Right atrium auricular region (tissue), 2 donors: ENCODE measurements around the gene ADISSP. TPM values are rescaled to one million over a fixed set of nuclear protein-coding genes. Genes with fewer than 3 reads are reported as not detected.
A peak's percentile ranks its signal among the peaks of the same experiment; 100 is the strongest.

ENCODE experiments used
- DNase-seq: peaks from one replicate; pipeline ENCODE4 v3.0.0-alpha.2; 2019; ENCODE audit warnings: low spot score
- H3K27ac ChIP-seq, 2 donors: fragments of 200-600 bp; sonication (generic); 1 replicate in 1 of 2; 2 replicates in 1 of 2; pipeline ENCODE4 v1.5.1; 2016 to 2019
- H3K27me3 ChIP-seq, 2 donors: fragments of 200-600 bp; sonication (generic); one replicate each; pipeline versions ENCODE4 v1.5.1 to v1.6.0; 2017 to 2019
- H3K36me3 ChIP-seq: fragments of 200-600 bp; sonication (generic); one replicate; pipeline ENCODE4 v1.5.1; 2016
- H3K4me1 ChIP-seq, 2 donors: fragments of 200-600 bp; sonication (generic); one replicate each; pipeline versions ENCODE4 v1.5.1 to v1.6.0; 2017 to 2019
- H3K4me3 ChIP-seq, 2 donors: fragments of 200-600 bp; sonication (generic); 1 replicate in 1 of 2; 2 replicates in 1 of 2; pipeline ENCODE4 v1.5.1; 2017 to 2019; ENCODE audit warnings: mild to moderate bottlenecking in 1 of 2, moderate library complexity in 1 of 2
- H3K9me3 ChIP-seq, 2 donors: fragments of 200-600 bp; sonication (generic); one replicate each; pipeline ENCODE4 v1.5.1; 2019
- CTCF ChIP-seq, 2 donors: fragments of 200-600 bp; sonication (generic); IDR thresholded peaks; one replicate each; pipeline ENCODE4 v1.5.1; 2019; ENCODE audit warnings: antibody characterized with exemption in 2 of 2
- total RNA-seq, 2 donors: library from RNA; depleted of rRNA; stranded (reverse); fragments of >200 nt; gene quantifications; one replicate each; pipeline ENCODE4 v1.1.0, GENCODE V29; 2016

ADISSP gene
- total RNA-seq, 2 donors from 2014 or later, result 10.8 to 11.2 TPM

GRCh38 chr20:3729378-3729777 lies 38.2 kb downstream of the ADISSP start:
- peak overlapping the region in 1 of 2 donors; percentile 10 for H3K27ac ChIP-seq

GRCh38 chr20:3728876-3729275 lies 38.7 kb downstream of the ADISSP start:
- H3K4me3 ChIP-seq, result no peak overlapping the region
- H3K36me3 ChIP-seq, result no peaks in the 10 kb centered on the region
- no peaks in the 10 kb centered on the region for H3K27me3 ChIP-seq
- H3K9me3 ChIP-seq, result no peaks in the 10 kb centered on the region
- no peak for TF ChIP-seq CTCF (IDR thresholded peaks at IDR 0.05)
- no peak for DNase-seq
- H3K4me1 ChIP-seq, result peaks cover 0 to 51% of the 10 kb centered on the region in 2 donors
- H3K27ac ChIP-seq, result peak overlapping the region; percentile 3 to 48

More at GRCh38 chr20:3729378-3729777, 38.2 kb downstream of the ADISSP start:
- H3K4me3 ChIP-seq, result no peak overlapping the region
- H3K9me3 ChIP-seq, result no peaks in the 10 kb centered on the region
- DNase-seq, result no peak
- no peak for TF ChIP-seq CTCF (IDR thresholded peaks at IDR 0.05)
- no peaks in the 10 kb centered on the region for H3K27me3 ChIP-seq
- peaks cover 0 to 56% of the 10 kb centered on the region in 2 donors for H3K4me1 ChIP-seq
- H3K36me3 ChIP-seq, result no peaks in the 10 kb centered on the region

- TF ChIP-seq CTCF (IDR thresholded peaks at IDR 0.05), result no peak
- Histone ChIP-seq H3K4me3 (no peak overlapping the region), H3K9me3 (no peaks in the 10 kb centered on the region), H3K27me3 (no peaks in the 10 kb centered on the region), H3K27ac (peak overlapping the region in 1 of 2 donors; percentile 48), H3K36me3 (no peaks in the 10 kb centered on the region), H3K4me1 (peaks cover 0 to 49% of the 10 kb centered on the region in 2 donors)
- no peak for DNase-seq
These were observed 39.2 kb downstream of the ADISSP start for GRCh38 chr20:3728354-3728753.

GRCh38 chr20:3727401-3728021 lies 40.0 kb downstream of the ADISSP start:
- peak overlapping the region in 1 of 2 donors; percentile 6 for H3K4me3 ChIP-seq
- no peak for TF ChIP-seq CTCF (IDR thresholded peaks at IDR 0.05)
- H3K9me3 ChIP-seq, result no peaks in the 10 kb centered on the region
- H3K27ac ChIP-seq, result peak overlapping the region; percentile 48
- H3K36me3 ChIP-seq, result no peaks in the 10 kb centered on the region
- no peaks in the 10 kb centered on the region for H3K27me3 ChIP-seq
- DNase-seq, result no peak
- H3K4me1 ChIP-seq, result peaks cover 0 to 49% of the 10 kb centered on the region in 2 donors

GRCh38 chr20:3724356-3724755 lies 43.2 kb downstream of the ADISSP start:
- Histone ChIP-seq H3K4me3 (no peak overlapping the region), H3K36me3 (no peaks in the 10 kb centered on the region), H3K9me3 (no peaks in the 10 kb centered on the region), H3K4me1 (peaks cover 0 to 22% of the 10 kb centered on the region in 2 donors), H3K27me3 (no peaks in the 10 kb centered on the region), H3K27ac (no peak overlapping the region)
- no peak for DNase-seq
- no peak for TF ChIP-seq CTCF (IDR thresholded peaks at IDR 0.05)

- no peaks in the 10 kb centered on the region for H3K36me3 ChIP-seq
- H3K27ac ChIP-seq, result no peak overlapping the region
- no peak overlapping the region for H3K4me3 ChIP-seq
- no peaks in the 10 kb centered on the region for H3K9me3 ChIP-seq
- DNase-seq, result no peak
- no peaks in the 10 kb centered on the region for H3K27me3 ChIP-seq
- peaks cover 0 to 13% of the 10 kb centered on the region in 2 donors for H3K4me1 ChIP-seq
- TF ChIP-seq CTCF (IDR thresholded peaks at IDR 0.05), result no peak
These were observed 44.3 kb downstream of the ADISSP start for GRCh38 chr20:3723284-3723683.
